SK-MEL-5 (cell line): ENCODE data around the gene RTN4RL2. TPM values are rescaled to one million over a fixed set of nuclear protein-coding genes. Genes with fewer than 3 reads are reported as not detected.

ENCODE experiments used
- DNase-seq: peaks from one replicate; pipeline ENCODE4 v3.0.0-alpha.2; 2016; ENCODE audit warnings: low read depth, low spot score
- in situ Hi-C: cut with HindIII; loops from 2 replicates; pipeline ENCODE4 v1.10.0; 2016; ENCODE audit warnings: low sequenced_read_pairs, high pct_unique_total_duplicates, low pct_unique_long_range_greater_than_20kb
- total RNA-seq: library from RNA; depleted of rRNA; stranded (reverse); fragments of >200 nt; shearing (Covaris generic); gene quantifications from 2 replicates; pipeline ENCODE4 v1.2.3, GENCODE V29; 2014

RTN4RL2 gene
- total RNA-seq, 1 experiment from 2014 or later: 0.29 TPM

DNA sequence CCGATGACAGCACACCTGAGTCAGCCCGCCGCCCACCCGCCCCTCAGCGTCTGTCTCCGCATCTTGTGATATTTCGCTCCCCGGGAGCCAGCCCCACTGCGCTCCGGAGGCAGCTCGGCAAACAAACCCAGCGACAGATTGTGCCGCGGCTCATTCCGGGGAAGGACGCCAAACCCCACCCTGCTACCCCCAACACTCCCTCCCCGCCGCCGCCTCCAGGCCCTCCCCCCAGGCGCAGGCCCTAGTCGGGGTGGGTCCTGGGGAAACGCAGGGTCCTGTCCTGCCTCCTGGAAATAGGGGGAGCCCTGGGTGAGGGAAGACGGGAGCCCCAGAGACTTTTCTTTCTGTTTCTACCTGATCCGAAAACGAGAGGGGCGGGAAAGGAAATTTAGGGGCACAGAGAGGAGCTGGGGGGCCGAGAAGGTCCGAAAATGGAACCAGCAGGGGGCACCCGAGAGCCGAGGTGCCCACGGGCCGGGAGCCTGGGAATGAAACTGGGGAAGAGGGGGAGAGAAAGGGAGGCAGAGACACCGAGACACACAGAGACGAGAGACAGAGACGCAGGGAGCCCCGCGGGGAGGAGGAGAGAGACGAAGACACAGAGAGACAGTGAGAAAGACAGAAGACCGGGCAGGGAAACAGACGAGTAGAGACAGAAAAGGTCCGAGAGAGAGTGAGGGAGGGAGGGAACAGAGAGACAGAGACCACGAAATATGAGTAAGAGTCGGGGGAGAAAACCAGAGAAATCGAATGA lies 1.7 kb upstream of the RTN4RL2 start:
- in situ Hi-C loops: no loop called here
- DNase-seq: peak; percentile 42

- in situ Hi-C loops: no loop called here
- DNase-seq: no peak
Observed at GRCh38 chr11:57459164-57460021, 935 bp upstream of the RTN4RL2 start.

- in situ Hi-C loops: no loop called here
- no peak for DNase-seq
Observed at GRCh38 chr11:57460758-57461749, 726 bp downstream of the RTN4RL2 start.

DNA sequence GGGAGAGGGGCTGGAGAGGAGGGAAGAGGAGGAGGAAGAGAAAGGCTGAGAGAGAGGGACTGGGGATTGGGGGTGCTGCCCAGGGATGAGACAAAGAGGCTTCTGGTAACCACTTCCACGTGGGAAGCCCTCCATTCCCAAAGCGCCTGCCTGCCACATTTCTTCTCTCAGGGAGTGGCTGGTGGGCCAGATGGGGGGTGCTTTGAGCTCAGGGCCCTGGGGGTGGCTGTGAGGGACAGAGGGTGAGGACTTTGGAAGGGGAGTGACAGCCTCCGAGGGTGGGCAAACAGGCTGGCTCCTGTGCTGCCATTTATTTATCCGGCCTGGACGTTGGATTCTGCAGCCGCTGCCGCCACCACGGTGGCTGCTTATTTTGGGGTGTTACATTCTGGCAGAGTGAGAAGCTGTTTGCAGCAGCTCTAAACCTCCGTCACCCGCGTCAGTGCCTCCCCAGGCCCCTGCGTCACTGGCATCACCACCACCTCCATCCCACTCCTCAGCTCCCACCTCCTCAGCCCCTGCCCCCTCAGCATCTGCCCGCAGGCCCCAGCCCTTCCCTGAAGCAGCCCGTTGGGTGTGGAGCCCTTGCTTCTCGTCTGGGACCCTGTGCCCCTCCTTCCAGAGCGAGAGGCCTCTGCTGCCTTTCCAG lies 1.6 kb downstream of the RTN4RL2 start:
- no peak for DNase-seq
- in situ Hi-C loops: no loop called here

DNA sequence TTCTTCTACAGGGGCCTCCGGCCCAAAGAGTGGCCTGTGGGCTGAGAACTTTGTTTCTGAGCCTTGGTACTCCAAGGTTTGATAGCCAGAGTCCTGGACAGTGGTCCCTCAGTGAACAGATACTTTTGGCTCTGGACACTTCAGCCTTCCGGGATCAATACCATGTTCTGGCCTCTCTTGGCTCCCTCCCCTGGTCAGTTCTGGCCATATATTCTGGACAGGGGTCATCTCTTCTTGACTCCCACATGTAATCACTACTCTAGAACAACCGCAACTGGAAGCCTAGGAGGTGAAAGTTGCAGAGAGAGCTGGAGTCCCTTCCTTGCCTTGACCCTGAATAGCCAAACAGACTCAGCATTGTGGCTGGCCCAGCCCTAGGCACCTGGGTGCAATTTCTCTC lies 2.3 kb downstream of the RTN4RL2 start:
- DNase-seq: no peak
- in situ Hi-C loops: no loop called here

DNA sequence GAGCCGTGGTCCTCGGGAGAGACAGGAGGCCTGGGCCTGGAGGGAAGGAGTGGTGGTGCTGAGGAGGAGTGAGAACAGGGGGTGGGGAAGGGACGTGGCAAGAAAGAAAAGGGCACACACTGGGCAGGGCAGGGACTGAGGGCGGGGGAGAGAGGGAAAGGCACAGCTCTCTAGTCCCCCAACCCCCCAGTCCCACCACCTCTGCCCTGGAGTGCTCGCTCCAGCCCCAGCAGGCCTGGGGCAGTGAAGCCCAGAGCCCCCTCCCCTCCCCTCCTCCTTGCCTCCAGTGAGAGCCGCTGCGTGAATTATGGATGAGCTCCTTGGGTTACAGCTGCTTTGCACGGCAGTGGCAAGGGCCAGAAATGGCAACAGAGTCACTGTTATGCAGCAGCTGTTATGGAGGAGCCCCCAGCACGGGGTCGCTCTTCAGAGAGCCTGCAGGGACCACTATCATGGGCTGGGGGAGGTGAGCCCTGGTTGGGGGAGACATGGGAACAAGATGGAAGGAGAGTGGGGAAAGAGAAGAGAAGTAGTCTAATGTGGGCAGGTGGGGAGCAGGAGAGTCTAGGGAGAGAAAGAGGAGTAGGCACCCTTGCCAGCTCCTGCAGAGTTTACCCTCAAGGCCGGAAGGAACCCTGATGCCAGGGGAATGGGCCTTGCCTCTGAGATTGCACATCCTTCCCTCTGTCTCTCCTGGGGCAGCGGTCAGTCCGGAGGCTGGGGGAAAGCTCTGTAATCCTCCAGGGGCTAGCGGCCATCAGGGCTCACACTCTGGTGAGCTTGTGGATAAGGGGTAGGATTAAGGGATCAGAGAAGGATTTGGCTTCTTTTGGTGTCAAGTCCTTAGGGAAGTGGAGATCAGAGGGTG lies 3.6 kb downstream of the RTN4RL2 start:
- no peak for DNase-seq
- in situ Hi-C loops: no loop called here

GRCh38 chr11:57464539-57465181 lies 4.3 kb downstream of the RTN4RL2 start:
- in situ Hi-C loops: no loop called here
- no peak for DNase-seq

DNA sequence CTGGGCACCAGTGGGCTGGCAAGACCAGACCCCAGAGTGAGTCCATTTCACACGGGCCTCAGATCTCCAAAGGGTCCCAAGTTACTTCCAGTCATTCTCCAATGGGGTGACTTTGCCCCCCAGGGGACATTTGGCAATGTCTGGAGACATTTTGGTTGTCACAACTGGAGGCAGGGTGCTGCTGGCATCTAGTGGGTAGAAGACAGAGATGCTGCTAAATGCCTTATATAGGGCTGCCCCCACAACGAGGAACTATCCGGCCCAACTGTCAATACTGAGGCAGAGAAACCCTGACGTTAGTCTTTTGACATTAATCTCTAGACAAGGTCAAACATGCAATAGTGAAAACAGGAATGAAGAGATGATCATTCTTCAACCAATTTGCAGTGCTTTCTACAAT lies 6.4 kb downstream of the RTN4RL2 start:
- in situ Hi-C loops: no loop called here
- DNase-seq: no peak

- DNase-seq: no peak
- in situ Hi-C loops: no loop called here
Observed at GRCh38 chr11:57467508-57468157, 7.3 kb downstream of the RTN4RL2 start.

DNA sequence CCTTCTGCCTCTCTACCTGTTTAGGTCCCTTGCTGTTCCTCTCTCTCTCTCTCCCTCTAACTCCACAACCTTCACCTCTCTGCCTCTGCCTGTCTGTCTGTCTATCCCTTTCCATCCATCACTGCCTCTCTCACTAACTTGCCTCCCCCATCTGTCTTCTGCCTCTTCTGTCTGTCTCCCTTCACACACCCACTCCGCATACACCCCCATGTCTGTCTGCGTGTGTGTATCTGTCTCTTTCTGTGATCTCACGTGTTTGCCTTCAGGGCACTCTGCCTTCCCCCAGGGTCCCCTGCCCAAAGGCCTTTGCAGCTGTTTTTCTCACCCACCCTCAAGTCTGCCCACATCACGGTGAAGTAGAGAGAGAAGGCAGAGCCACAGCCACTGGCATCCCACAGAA lies 7.9 kb downstream of the RTN4RL2 start:
- in situ Hi-C loops: no loop called here

DNA sequence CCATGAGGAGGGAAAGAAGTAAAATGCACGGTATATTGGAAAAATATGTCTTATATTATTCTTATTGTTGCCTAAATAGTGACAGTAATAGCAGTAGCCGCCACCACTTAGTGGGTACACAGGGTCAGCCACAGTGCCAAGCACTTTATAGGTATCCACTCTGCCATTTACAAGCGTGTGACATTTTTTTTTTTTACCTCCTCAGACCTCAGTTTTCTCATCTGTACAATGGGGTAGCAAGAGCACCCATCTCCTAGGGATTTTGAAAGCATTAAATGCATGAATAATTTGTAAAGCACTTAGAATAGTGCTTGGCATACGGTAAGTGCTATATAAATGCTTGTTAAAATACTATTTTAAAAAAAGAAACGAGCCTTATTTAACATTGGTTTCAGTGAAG lies 8.9 kb downstream of the RTN4RL2 start:
- in situ Hi-C loops: no loop called here
- no peak for DNase-seq

More for the DNA sequence above, 7.9 kb downstream of the RTN4RL2 start:
- DNase-seq: no peak

GRCh38 chr11:57471496-57471895 lies 11.2 kb downstream of the RTN4RL2 start:
- in situ Hi-C loops: no loop called here
- no peak for DNase-seq

DNA sequence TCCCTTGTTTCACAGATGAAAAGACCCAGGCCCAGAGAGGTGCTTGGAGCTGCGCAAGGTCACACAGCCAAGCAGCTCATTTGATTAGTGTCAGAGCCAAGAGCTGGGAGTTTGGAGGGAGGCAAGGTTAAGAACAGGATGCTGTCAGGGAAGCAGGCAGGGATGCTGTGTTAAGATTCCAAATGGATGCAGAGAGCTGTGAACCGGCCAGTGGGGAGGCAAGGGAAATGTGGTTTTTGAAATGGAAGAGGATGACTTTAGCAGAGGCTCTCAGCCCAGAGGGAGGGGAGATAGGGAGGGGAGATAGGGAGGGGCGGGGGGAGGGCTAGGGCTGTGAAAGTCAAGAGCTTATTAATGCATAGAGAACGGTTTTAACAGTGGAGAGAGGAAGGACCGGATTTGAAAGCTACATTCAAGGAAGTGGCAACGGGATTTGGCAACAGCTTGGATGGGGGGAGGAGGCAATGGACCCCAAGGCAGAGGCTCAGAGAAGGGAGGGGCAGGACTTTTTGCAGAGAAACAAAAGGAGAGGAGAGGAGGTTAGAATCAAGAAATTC lies 13.0 kb downstream of the RTN4RL2 start:
- no peak for DNase-seq
- in situ Hi-C loops: no loop called here

DNA sequence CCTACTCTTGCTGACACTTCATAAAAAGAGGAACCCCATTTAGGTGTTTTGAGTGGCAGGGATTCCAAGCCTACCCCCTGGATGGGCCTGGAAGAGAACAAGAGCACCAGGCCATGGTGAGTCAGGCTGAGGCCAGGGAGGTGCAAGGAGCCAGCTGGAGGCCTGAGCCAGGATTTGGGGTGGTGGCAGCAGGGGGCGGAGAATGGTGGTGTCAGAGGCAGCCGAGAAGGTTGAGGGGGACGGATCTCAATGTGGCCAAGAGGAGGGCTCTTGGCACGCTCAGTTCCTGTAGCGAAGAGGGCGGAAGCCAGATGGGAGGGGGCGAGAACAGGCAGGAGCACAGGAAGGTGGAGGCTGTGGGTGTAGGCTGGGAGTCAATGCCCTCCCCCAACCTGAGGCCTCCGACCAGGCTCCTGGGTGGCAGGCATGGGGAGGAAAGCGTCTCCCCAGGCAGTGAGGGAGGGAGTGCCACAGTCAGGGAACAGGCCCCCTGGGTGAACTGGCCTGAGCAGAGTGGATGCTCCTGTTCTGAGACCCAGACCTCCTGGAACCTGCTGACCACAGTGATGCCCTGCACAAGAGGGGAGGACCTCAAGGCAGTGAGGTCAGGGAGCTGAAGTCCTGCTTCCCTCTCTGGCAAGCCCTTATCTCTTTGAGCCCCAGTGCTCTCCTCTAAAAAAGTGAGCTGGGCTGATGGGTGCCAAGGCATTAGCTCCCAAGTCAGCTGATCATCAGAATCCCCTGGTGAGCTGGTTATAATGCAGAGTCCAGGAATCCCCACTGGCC lies 13.9 kb downstream of the RTN4RL2 start:
- DNase-seq: no peak
- in situ Hi-C loops: no loop called here

GRCh38 chr11:57474803-57475115 lies 14.4 kb downstream of the RTN4RL2 start:
- in situ Hi-C loops: no loop called here
- DNase-seq: no peak
